GM19023 (cell line): Measurements from ENCODE around the gene S100A7.
"Not testable (repeated sequence)": the region's sequence is repeated elsewhere in the genome, so short reads cannot be mapped to it uniquely, and the experiment has no call there.

ENCODE experiments used
- ATAC-seq: cut with Tn5 transposase; IDR thresholded peaks from one replicate; pipeline ENCODE4 v1.9.1; 2021; ENCODE audit warnings: mild to moderate bottlenecking, moderate library complexity; ENCODE audit not compliant: unreplicated experiment

S100A7 gene

DNA sequence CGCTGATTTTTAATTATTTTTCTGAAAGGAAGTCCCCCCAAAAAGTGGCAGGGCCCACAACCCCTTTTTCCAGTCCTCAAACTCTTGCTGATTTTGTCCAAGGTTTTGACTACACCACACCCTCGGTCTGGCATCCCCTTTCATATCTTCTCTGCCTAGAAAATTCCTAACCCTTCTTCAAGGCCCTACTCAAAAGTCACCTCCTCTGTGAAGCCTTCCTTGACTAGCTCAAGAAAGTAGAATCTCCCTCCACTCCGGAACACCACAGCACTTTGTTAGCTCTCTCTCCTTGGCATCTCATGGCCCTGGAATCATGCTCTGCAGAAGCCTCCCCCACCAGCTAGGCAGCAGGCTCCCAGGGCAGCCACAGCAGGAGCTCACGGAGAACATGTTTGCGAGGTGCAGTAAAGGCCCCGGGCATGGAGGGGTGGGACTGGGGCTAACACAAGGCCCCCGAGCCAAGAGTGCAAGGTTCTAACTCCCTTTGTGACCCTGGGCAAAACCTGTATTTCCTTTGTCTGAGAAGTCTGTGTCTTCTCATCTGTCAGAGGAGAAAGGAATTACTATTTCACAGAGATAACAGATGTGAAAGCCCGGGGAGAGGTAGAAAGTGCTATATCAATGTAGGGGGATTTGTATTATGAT is 17.7 kb upstream of the S100A7 start:
- ATAC-seq = no peak

DNA sequence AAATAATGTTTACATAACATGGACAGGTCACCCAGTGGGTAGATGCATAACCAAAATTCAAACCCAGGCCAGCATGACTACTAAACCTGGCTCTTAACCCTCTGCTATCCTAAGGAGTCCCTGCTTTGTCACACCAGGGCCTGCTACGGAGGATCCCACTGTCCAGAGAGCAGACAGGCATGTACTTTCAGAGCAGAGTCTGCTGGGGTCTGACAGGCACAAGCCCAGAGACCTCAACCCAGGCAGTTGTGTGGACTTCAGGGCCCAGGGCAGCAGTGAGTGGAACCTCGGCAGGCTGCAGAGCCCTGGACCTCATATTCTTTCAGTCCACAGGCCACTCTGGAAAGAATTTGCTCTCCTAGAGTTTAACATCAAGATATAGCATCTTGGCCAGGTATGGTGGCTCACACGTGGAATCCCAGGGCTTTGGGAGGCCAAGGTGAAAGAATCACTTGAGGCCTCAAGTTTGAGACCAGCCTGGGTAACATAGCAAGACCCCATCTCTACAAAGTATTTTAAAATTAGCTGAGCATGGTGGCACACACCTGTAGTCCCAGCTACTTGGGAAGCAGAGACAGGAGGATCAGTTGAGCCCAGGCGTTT is 16.1 kb upstream of the S100A7 start:
- no peak for ATAC-seq

DNA sequence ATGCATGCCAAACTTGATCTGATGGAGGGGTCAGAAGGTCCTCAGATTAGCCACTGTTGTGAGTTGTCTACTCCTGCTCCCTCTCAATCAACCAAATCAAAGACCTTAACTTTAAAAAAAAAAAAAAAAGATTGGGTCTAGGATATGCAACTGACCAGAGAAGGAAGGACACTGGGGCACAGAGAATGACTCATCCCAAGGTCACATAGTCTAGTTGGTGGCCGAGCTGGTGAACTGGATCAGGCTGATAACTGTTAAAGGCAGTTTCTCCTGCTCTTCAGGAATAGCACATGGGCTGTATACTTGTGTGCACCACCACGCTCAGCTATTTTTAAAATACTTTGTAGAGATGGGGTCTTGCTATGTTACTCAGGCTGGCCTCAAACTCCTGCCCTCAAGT is 14.8 kb upstream of the S100A7 start:
- no peak for ATAC-seq

DNA sequence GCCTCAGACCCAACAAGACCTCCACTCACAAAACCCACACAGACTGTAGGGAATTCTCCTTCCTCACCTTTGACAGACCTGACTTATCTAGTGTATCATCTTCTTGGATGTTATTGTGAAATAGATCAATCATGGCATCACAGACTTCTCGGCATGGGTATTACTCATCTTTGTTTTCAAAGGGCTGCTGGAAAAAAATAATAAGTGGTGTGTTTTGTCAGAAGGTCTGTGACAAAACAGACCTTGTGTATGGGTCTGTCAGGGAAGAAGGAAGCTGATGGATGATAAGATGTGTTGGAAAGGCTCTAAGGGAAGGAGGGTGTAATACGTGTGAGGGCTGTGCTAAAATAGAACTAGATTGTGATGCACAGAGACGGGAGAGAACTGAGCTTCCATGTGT is 13.9 kb upstream of the S100A7 start:
- ATAC-seq = no peak

DNA sequence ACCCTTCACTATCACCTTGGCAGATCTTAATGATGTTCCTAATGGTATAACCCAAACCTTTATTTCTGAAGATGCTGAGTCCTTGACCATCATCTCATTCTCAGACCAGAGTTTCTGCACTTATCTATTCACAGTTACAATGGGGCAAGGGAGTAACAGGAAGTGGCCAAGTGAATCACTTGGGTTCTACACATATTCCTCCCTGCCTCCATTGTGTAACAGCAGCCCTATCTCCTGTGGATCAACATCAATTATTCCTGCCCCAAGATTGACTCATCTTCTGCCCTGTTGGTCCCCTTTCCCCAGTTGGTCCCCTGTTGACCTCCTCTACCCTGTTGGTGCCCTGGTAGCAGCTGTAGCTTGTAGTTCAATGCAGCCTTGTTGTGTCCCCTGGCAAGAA is 10.3 kb upstream of the S100A7 start:
- no peak for ATAC-seq

DNA sequence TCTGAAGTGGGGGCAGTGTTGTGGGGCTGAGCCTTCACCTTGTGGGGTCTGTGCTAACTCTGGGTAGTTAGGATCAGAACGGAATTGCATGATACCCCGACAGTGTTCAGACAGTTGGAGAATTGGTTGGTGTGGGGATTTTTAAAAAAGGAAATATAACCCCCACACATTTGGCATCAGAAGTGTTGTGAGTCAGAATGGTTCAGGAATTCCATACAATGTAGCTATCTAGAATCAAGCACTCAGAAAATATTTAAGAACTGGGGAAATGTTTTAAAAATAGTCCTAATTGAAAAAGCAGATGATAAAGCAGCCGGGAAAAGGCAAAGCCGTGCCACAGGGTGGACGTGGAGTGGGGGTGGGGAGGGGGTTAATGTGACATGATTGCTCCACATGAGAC is 6.5 kb upstream of the S100A7 start:
- no peak for ATAC-seq

DNA sequence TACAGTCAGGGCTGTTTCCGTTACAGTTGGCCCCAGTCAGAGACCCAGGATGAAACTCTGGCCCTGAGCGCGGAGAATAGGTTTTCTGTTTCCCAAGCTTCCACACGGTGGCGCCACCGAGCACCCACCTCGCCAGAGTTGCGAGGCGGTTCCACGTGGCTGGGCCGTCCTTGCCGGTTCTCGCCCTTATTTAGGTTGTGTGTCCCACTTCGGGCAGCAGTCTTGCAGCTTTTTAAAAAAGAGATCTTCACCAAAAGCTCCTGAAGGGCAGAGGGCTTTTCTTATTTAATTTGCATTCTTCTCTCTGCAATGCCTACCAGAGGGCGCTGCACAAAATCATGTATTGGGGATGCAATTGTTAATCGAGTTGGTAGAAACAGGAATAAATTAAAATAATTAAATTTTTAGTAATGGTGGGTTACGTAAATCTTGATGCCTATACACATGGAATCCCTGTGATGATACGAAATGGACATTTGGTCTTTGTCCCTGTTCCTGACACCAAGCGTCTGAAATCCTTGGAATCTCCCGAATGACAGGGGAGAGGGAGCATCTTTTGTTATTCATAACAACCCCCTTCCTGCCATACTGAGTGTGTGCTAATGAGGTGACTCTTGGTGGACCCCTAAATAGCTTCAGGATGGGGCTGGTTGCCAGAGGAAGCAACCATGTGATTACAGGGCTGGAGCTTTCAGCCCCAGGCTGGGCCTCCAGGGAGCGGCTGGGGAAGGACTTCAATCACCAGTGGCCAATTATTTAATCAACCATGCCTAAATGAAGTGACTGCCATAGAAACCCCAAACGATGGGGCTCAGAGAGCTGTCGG is 5.6 kb upstream of the S100A7 start:
- no peak for ATAC-seq

DNA sequence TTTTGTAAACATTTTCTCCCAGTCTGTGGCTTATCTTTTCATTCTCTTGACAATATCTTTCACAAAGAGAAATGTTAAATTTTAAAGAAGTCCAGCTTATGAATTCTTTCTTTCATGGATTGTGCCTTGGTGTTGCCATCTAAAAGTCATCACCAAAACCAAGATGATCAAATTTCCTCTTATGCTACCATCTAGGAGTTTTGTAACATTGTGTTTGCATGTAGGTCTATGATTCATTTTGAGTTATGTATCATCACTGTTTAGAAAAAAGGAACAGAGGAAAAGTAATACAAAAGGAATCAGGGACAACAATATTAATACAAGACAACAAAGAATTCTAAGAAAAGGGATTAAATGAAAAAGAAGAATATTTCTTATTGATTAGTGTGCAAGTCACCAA is 2.3 kb upstream of the S100A7 start:
- ATAC-seq = not testable (repeated sequence)

DNA sequence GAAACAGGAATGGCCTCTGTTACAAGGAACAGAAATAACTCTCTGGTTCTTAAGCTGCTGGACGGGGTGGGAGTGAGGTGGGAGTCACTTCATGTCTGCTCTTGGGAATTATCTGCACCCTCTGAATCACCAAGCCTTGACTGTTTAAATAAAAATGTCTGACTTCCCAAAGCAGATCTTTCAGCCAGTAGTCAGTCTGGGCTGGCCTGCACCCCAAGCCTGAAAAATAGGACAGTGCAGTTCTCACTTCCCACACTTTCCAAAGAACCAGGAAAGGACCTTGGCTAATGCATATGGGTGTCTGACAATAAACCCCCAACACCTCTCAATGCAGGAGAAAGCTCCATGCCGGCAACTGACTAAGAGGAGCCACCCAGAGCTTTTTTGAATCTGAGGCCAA is 796 bp downstream of the S100A7 start:
- ATAC-seq = no peak

DNA sequence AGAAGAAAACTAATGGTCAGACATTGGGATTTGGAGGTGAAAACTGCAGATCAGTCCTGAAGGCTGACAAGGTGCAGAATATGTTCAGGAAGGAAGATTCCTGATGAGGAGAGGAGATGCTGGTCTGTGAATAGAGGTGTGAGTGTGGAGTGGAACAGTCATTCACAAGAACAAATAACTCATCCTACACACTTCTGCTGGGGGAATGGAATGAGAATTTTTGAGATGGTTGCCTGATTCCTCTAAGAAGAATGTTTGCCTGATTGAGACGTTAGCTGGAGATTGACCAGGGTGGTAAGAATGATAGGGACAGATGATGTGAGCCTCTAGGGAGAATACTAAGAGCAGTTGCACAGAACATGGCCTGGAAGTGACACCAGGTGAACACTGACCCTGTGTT is 4.1 kb downstream of the S100A7 start:
- no peak for ATAC-seq

DNA sequence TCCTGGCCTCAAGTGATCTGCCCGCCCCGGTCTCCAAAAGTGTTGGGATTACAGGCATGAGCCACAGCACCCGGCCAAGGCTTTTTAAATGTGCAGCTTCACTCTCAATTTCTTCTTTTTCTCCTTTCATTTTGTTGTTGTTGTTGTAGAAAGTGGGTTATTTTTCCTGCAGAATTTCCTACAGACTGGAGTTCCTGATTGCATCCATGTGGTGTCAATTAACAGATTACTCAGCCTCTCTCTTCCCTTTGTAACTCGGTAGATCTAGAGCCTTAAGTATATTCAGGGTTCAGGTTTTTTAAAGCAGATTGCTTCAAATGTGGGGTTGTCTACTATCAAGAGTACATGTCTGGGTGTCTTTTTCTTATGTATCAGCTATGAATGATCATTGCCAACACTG is 11.6 kb downstream of the S100A7 start:
- ATAC-seq = not testable (repeated sequence)

DNA sequence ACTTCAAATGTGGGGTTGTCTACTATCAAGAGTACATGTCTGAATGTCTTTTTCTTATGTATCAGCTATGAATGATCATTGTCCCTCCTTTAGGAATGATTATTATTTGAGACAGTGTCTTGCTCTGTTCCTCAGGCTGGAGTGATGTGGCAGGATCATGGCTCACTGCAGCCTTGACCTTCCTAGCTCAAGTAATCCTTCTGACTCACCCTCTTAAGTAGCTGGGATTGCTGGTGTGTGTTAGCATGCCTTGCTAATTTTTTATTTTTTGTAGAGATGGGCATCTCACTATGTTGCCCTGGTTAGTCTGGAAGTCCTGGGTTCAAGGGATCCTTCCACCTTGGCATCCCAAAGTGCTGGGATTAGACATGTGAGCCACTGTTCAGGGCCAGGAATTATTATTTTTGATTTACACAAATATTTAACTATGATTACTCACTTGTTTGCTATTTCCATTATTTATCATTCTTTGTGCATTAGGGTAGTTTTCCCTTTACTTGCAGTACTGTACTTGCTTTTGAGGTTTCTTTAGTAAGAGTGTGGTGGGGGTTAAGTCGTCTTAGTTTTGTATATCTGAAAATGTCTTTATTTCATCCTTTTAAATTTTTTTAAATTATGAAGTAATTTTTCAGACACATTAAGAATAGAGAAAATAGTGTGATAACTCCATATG is 12.8 kb downstream of the S100A7 start:
- ATAC-seq = no peak

DNA sequence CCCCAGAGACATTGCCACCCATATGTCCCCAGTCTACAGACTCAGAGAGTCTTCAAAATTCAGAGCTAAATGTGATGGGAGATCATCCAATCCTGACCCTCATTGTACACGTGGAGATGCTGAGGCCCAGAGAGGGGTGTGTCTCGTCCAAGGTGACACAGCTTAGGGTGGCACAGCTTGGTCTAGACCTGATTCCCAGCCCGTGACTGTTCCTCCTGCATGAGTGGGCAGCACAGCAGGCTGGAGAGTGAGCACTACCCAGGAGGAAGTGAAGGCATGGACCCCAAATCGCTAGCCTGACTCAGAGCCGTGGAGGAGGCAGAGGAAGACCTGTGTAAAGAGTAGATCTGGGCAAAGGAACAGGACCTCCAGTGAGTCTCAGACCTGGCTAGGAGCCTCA is 16.4 kb downstream of the S100A7 start:
- no peak for ATAC-seq

DNA sequence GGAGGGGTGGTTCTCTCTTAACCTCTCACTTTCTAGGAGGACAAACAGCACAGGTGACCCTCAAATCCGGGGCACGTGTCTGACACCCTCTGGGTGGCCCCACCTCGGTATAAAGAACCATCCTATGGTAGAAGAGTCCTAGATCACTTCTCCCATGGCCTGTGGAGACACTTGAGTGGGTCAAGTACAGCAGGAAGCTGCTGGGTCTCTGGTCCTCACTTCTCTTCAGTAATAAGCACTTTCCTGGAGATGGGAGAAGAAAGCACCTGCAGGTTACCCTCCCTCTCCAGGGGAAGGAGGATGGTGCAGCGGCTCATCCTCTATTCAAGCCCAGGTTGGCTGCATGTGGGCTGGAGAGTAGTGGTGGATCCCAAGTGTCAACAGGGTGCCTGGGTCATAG is 17.0 kb downstream of the S100A7 start:
- ATAC-seq = no peak

DNA sequence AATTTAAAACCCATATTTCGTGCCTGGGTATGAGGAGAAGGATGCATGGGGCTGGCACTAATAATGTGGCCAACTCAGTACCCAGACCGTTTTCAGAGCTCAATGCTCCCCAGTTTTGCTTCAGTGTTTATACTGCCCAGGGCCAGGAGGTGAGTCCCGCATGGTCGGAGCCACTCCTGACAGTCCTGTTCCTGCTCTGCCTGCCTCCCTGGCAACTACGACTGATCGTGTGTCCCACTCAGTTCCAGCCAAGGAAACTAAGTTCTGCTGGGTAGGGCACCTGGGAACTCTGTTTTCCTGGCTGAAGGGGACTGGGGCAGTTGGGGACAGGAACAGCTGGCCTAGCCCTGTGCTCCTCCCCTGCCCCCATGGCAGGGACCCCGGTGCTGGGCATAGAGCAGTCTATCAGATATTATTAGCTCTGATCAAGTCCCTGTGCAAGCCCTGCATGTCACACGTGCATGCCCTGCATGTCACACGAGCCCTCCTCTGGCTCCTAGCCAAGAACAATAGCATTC is 19.2 kb downstream of the S100A7 start:
- no peak for ATAC-seq

DNA sequence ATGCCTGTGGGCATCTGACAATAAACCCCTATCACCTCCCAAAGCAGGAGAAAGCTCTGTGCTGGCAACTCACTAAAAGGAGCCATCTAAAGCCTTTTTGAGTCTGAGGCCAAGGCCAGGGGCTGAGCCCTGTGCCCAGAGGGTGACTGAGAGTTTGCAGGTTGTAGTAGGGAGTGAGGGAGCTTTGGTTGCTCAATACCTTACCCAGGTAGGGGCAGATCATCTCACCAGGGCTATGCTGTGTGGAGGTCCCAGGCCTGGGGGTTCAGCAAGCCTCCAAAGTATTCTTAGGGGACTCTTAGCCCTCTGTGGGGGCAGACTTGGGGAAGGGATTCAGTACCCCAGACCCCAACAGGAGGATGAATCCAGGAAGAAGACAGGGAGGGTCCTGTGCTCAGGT is 21.2 kb downstream of the S100A7 start:
- ATAC-seq = no peak

DNA sequence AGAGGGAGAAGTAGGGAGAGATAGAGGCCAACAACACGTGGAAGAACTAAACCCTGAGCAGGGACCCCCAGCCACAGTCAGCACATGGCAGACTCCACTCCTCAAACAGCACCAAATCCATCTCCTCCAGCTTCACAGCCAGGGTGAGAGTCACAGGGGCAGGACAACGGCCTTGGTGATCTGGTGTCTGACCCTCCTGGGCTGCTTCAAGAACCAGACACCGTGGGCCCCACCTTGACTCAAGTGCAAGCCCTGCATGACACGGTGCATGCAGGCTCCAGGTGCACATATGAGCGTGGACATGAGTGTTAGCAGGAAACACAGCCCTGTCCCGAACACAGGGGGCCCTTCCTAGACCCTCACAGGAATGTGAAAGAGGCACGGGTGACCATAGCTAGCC is 21.9 kb downstream of the S100A7 start:
- ATAC-seq = no peak

DNA sequence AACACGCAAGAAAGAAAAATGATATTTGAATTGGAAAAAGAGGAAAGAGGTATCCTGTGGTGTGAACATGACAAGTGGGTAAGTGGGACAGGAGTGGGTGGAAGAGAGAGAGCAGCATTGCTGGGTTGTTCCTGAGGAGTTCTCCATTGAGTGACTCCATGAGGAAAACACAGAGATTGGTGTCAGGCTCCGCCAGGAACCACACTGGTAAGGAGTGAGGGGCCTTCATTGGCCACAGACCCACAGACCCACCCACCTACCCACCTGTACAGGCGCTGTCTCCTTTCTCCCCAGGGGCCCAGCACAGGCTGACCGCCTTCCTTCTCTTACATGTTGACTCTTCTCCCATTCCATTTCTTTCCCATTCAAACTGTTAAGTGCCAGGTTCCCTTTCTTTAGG is 23.2 kb downstream of the S100A7 start:
- no peak for ATAC-seq

DNA sequence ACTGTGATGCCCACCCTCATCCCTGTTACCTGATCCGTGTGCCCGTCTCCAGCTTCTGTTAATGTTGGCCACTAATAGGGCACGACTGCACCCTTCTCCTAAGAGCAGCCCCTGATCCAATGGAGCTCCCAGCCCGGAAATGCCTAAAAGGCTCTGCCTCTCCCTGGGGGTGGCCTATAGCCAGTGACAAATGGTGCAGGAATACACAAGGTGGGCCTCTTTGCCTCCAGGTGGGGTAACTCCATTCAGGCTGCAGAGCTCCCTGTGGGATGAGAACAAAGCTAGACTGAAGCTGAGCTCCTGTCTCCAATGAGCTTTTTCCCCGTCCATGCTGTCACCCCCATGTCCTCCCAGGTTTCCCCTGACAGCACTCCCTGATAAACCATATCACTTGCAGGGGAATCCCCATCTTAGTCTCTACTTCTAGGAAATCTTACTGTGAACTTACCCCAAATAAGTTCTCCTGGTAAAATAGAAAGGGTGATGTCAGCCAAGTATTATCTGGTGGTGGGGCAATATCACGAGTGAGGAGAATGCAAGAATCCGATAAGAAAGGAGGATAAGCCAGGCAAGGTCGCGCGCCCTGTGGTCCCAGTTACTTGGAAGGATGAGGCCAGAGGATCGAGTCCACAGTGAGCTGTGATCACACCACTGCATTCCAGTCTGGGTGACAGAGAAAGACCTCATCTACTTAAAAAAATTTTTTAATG is 25.6 kb downstream of the S100A7 start:
- ATAC-seq = no peak

DNA sequence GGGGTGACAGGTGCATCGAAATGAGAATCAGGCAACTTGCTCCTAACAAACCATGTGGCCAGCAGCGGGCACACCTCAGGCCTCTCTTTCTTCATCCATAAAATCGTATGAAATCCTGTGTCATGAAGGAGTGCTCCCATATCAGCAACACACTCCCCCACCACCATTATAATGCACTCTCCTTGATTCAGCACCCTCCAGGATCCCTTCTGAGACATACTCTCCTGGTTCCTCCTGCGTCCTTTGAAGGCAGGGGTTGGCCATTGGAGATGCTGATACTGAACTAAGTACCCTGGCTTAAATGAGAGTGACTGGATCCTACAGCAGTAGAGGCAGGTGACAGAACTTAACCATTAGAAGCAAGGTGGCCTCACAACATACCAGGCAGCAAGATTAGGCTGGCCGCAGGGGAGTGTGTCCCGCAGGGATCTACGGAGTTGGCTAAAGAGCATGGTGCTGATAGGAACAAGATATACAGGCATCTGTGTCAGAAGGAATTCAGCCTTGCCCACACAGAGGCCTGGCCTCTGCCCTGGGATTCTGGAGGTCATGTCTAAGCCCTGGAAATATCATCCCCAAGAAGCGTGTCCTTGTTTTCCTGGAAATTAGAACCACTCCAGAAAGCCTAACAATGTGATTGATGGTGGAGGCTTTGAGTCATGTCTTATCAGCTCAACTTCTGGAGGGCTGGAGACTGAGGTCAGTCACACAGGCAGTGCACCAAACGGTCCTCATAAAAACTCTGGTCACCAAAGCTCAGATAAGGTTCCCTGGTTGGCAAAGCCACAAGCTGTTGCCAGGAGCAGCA is 27.4 kb downstream of the S100A7 start:
- no peak for ATAC-seq
